ENCODE measurements around the gene CPNE6. TPM values are rescaled to one million over a fixed set of nuclear protein-coding genes. Genes with fewer than 3 reads are reported as not detected.

Gene CPNE6
- total and polyA plus RNA-seq, 2 donors from 2014 or later, result 0.19 to 3.4 TPM

- no peaks in the 10 kb centered on the region for H3K27me3 ChIP-seq (ENCODE audit: control insufficient read depth, insufficient read depth, low read length)
- H3K36me3 ChIP-seq (ENCODE audit: control insufficient read depth in 2 of 3, insufficient read depth in 3 of 3, low read length in 3 of 3), result peaks cover 7 to 26% (median 18%) of the 10 kb centered on the region in 3 donors
- peak within 1 kb of the TSS; percentile 73 to 93 (median 93) for H3K4me3 ChIP-seq (ENCODE audit: low read length in 3 of 3)
- TF ChIP-seq, protein P1, sequence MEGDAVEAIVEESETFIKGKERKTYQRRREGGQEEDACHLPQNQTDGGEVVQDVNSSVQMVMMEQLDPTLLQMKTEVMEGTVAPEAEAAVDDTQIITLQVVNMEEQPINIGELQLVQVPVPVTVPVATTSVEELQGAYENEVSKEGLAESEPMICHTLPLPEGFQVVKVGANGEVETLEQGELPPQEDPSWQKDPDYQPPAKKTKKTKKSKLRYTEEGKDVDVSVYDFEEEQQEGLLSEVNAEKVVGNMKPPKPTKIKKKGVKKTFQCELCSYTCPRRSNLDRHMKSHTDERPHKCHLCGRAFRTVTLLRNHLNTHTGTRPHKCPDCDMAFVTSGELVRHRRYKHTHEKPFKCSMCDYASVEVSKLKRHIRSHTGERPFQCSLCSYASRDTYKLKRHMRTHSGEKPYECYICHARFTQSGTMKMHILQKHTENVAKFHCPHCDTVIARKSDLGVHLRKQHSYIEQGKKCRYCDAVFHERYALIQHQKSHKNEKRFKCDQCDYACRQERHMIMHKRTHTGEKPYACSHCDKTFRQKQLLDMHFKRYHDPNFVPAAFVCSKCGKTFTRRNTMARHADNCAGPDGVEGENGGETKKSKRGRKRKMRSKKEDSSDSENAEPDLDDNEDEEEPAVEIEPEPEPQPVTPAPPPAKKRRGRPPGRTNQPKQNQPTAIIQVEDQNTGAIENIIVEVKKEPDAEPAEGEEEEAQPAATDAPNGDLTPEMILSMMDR (IDR thresholded peaks at IDR 0.05; ENCODE audit: borderline replicate concordance, extremely low read depth, insufficient read depth), result peak; percentile 1
- H3K4me1 ChIP-seq (ENCODE audit: control insufficient read depth in 2 of 3, insufficient read depth in 2 of 3, low read depth in 1 of 3, low read length in 3 of 3), result peaks cover 0 to 24% (median 10%) of the 10 kb centered on the region in 3 donors
- peak within 1 kb of the TSS; percentile 80 to 88 (median 86) for H3K9ac ChIP-seq (ENCODE audit: low read length in 3 of 3)
- intact Hi-C loops (cut with DNase I), result no loop called here
- DNase-seq, result peak; percentile 99 to 100 (median 100)
- H3K27ac ChIP-seq (ENCODE audit: low read depth in 2 of 2, low read length in 2 of 2), result peak within 1 kb of the TSS; percentile 99 to 100
- no peaks in the 10 kb centered on the region for H3K9me3 ChIP-seq (ENCODE audit: control insufficient read depth in 2 of 3, insufficient read depth in 1 of 3, low read length in 3 of 3)
- peak; percentile 97 for FAIRE-seq
Observed at GRCh38 chr14:24114532-24115421, 43.4 kb downstream of the CPNE6 start, which contains the start of the genes DCAF11 and NRL. DCAF11 (plus strand) TSS chr14:24114777; CDS start chr14:24115595, 818 bp downstream. NRL (minus strand) TSS chr14:24114949; CDS start chr14:24082848, 32,101 bp downstream.

GRCh38 chr14:24115422-24116127 is 44.2 kb downstream of the CPNE6 start:
- intact Hi-C loops (cut with DNase I), result no loop called here
- TF ChIP-seq, protein P1 (IDR thresholded peaks at IDR 0.05; ENCODE audit: borderline replicate concordance, extremely low read depth, insufficient read depth), result no peak
- Histone ChIP-seq H3K4me1 (ENCODE audit: control insufficient read depth in 2 of 3, insufficient read depth in 2 of 3, low read depth in 1 of 3, low read length in 3 of 3) (peaks cover 0 to 22% (median 10%) of the 10 kb centered on the region in 3 donors), H3K4me3 (ENCODE audit: low read length in 3 of 3) (peak overlapping the region; percentile 73 to 93 (median 88)), H3K36me3 (ENCODE audit: control insufficient read depth in 2 of 3, insufficient read depth in 3 of 3, low read length in 3 of 3) (peaks cover 8 to 29% (median 20%) of the 10 kb centered on the region in 3 donors), H3K27ac (ENCODE audit: low read depth in 2 of 2, low read length in 2 of 2) (peak overlapping the region; percentile 62 to 99), H3K27me3 (ENCODE audit: control insufficient read depth, insufficient read depth, low read length) (no peaks in the 10 kb centered on the region), H3K9me3 (ENCODE audit: control insufficient read depth in 2 of 3, insufficient read depth in 1 of 3, low read length in 3 of 3) (no peaks in the 10 kb centered on the region), H3K9ac (ENCODE audit: low read length in 3 of 3) (peak overlapping the region; percentile 65 to 88 (median 83))
- DNase-seq (peak in 1 of 5 donors; percentile 80), FAIRE-seq (no peak)

DNA sequence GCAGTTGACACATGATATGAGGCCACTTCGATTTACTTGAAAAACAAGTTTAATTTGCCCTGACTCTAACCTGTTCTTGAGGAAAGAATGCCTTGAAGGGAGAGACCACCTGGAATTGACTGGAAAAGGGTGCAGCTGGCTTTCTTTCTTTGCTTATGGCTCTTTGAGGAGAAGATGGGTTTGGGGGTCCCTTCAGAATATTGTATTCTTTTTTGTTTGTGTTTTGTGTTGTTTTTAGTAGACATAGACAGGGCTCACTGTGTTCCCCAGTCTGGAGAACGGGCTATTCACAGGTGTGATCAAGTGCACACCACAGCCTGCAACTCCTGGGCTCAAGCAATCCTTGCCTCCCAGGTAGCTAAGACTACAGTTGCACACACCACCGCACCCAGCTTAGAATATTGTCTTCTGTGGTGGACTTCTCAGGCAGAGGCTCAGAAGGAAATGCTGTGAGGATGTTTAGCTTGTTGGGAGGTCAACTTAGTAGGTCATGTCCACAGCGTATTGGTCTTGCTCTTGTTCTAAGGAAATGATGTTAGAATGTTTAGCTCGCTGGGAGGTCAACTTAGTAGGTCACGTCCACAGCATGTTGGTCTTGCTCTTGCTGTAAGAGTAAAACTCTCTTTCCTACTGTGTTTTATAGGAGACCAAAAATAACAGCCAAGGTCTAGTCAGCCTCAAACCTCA is 44.9 kb downstream of the CPNE6 start:
- intact Hi-C loops (cut with DNase I), result no loop called here
- peak overlapping the region; percentile 8 to 93 (median 73) for H3K4me3 ChIP-seq (ENCODE audit: low read length in 3 of 3)
- peaks cover 0 to 20% (median 10%) of the 10 kb centered on the region in 3 donors for H3K4me1 ChIP-seq (ENCODE audit: control insufficient read depth in 2 of 3, insufficient read depth in 2 of 3, low read depth in 1 of 3, low read length in 3 of 3)
- no peak overlapping the region for H3K27ac ChIP-seq (ENCODE audit: low read depth in 2 of 2, low read length in 2 of 2)
- no peaks in the 10 kb centered on the region for H3K27me3 ChIP-seq (ENCODE audit: control insufficient read depth, insufficient read depth, low read length)
- DNase-seq (peak in 2 of 5 donors; percentile 17 to 24), FAIRE-seq (no peak)
- H3K36me3 ChIP-seq (ENCODE audit: control insufficient read depth in 2 of 3, insufficient read depth in 3 of 3, low read length in 3 of 3), result peaks cover 9 to 36% (median 25%) of the 10 kb centered on the region in 3 donors
- H3K9ac ChIP-seq (ENCODE audit: low read length in 3 of 3), result peak overlapping the region in 2 of 3 donors; percentile 2 to 65
- TF ChIP-seq, protein P1 (IDR thresholded peaks at IDR 0.05; ENCODE audit: borderline replicate concordance, extremely low read depth, insufficient read depth), result no peak
- H3K9me3 ChIP-seq (ENCODE audit: control insufficient read depth in 2 of 3, insufficient read depth in 1 of 3, low read length in 3 of 3), result no peaks in the 10 kb centered on the region
